ENCODE measurements around the gene PEX7.

The PEX7 gene

GRCh38 chr6:136859430-136859829 lies 37.0 kb downstream of the PEX7 start:
- no peaks in the 10 kb centered on the region for H3K9me2 ChIP-seq (replicated peaks; ENCODE audit: insufficient read depth, low read length)
- H2AFZ ChIP-seq (ENCODE audit: low read length) = no peak overlapping the region
- H3K4me1 ChIP-seq (ENCODE audit: low read length) = no peaks in the 10 kb centered on the region
- no peak overlapping the region for H3K27ac ChIP-seq (ENCODE audit: low read length)
- no peaks in the 10 kb centered on the region for H3F3A ChIP-seq (ENCODE audit: insufficient read depth, low read length)
- no peak overlapping the region for H3K4me3 ChIP-seq (ENCODE audit: low read length)
- no peak overlapping the region for H3K9ac ChIP-seq (ENCODE audit: low read length)
- no peak for TF ChIP-seq CTCF (IDR thresholded peaks at IDR 0.05; ENCODE audit: low read length)
- no peak for TF ChIP-seq EZH2 (optimal IDR thresholded peaks at IDR 0.05; ENCODE audit: low read depth, low read length)
- TF ChIP-seq EZH2phosphoT487 (IDR thresholded peaks at IDR 0.05; ENCODE audit: low read length) = no peak
- no peaks in the 10 kb centered on the region for H3K9me3 ChIP-seq (replicated peaks; ENCODE audit: insufficient read depth, low read length)
- no peak overlapping the region for H3K4me2 ChIP-seq (ENCODE audit: low read depth, low read length)
- no peaks in the 10 kb centered on the region for H3K27me3 ChIP-seq (replicated peaks; ENCODE audit: insufficient read depth, low read length)
- no peaks in the 10 kb centered on the region for H4K20me1 ChIP-seq (ENCODE audit: insufficient read depth, low read length)
- no peaks in the 10 kb centered on the region for H3K36me3 ChIP-seq (replicated peaks; ENCODE audit: insufficient read depth, low read length)
- DNase-seq = no peak
- H3K79me2 ChIP-seq (ENCODE audit: low read length) = no peaks in the 10 kb centered on the region

GRCh38 chr6:136860043-136860442 lies 37.7 kb downstream of the PEX7 start:
- Histone ChIP-seq H3K9me3 (replicated peaks; ENCODE audit: insufficient read depth, low read length) (no peaks in the 10 kb centered on the region), H3K27ac (ENCODE audit: low read length) (no peak overlapping the region), H3K9ac (ENCODE audit: low read length) (no peak overlapping the region), H4K20me1 (ENCODE audit: insufficient read depth, low read length) (no peaks in the 10 kb centered on the region), H3K4me3 (ENCODE audit: low read length) (no peak overlapping the region), H3K4me2 (ENCODE audit: low read depth, low read length) (no peak overlapping the region), H3K36me3 (replicated peaks; ENCODE audit: insufficient read depth, low read length) (no peaks in the 10 kb centered on the region), H2AFZ (ENCODE audit: low read length) (no peak overlapping the region), H3K79me2 (ENCODE audit: low read length) (no peaks in the 10 kb centered on the region), H3K4me1 (ENCODE audit: low read length) (no peaks in the 10 kb centered on the region), H3F3A (ENCODE audit: insufficient read depth, low read length) (no peaks in the 10 kb centered on the region), H3K27me3 (replicated peaks; ENCODE audit: insufficient read depth, low read length) (no peaks in the 10 kb centered on the region), H3K9me2 (replicated peaks; ENCODE audit: insufficient read depth, low read length) (no peaks in the 10 kb centered on the region)
- TF ChIP-seq EZH2 (optimal IDR thresholded peaks at IDR 0.05; ENCODE audit: low read depth, low read length) (no peak), CTCF (IDR thresholded peaks at IDR 0.05; ENCODE audit: low read length) (no peak), EZH2phosphoT487 (IDR thresholded peaks at IDR 0.05; ENCODE audit: low read length) (no peak)
- DNase-seq = no peak

- H3K9ac ChIP-seq (ENCODE audit: low read length) = no peak overlapping the region
- H3K79me2 ChIP-seq (ENCODE audit: low read length) = no peaks in the 10 kb centered on the region
- no peaks in the 10 kb centered on the region for H3K36me3 ChIP-seq (replicated peaks; ENCODE audit: insufficient read depth, low read length)
- no peaks in the 10 kb centered on the region for H3F3A ChIP-seq (ENCODE audit: insufficient read depth, low read length)
- H2AFZ ChIP-seq (ENCODE audit: low read length) = no peak overlapping the region
- H3K9me3 ChIP-seq (replicated peaks; ENCODE audit: insufficient read depth, low read length) = no peaks in the 10 kb centered on the region
- no peak for DNase-seq
- no peaks in the 10 kb centered on the region for H3K27me3 ChIP-seq (replicated peaks; ENCODE audit: insufficient read depth, low read length)
- no peaks in the 10 kb centered on the region for H3K4me1 ChIP-seq (ENCODE audit: low read length)
- no peak for TF ChIP-seq EZH2 (optimal IDR thresholded peaks at IDR 0.05; ENCODE audit: low read depth, low read length)
- TF ChIP-seq CTCF (IDR thresholded peaks at IDR 0.05; ENCODE audit: low read length) = no peak
- TF ChIP-seq EZH2phosphoT487 (IDR thresholded peaks at IDR 0.05; ENCODE audit: low read length) = no peak
- no peaks in the 10 kb centered on the region for H4K20me1 ChIP-seq (ENCODE audit: insufficient read depth, low read length)
- H3K9me2 ChIP-seq (replicated peaks; ENCODE audit: insufficient read depth, low read length) = no peaks in the 10 kb centered on the region
- H3K4me3 ChIP-seq (ENCODE audit: low read length) = no peak overlapping the region
- no peak overlapping the region for H3K27ac ChIP-seq (ENCODE audit: low read length)
- no peak overlapping the region for H3K4me2 ChIP-seq (ENCODE audit: low read depth, low read length)
Observed at GRCh38 chr6:136862662-136863061, 40.3 kb downstream of the PEX7 start.
